Measurements from ENCODE around the gene PGGHG. TPM values are rescaled to one million over a fixed set of nuclear protein-coding genes. Genes with fewer than 3 reads are reported as not detected.

Gene PGGHG
- total RNA-seq, 1 experiment from 2014 or later: 12.4 TPM

GRCh38 chr11:299081-299891 lies 10.4 kb downstream of the PGGHG start, which contains the start of gene IFITM5:
Gene IFITM5 (minus strand): TSS chr11:299526. CDS start chr11:299490, 36 bp downstream.
- ChIA-PET POLR2A (ENCODE audit: unreplicated experiment) (no interaction called here), CTCF (no interaction called here)
- Histone ChIP-seq H3K9ac (ENCODE audit: low read length) (no peak within 1 kb of the TSS), H3K4me3 (ENCODE audit: low read length) (no peak within 1 kb of the TSS), H3K9me2 (replicated peaks; ENCODE audit: low read length) (no peaks in the 10 kb centered on the region), H3K27ac (ENCODE audit: low read length) (no peak within 1 kb of the TSS), H3K9me3 (ENCODE audit: low read length) (no peaks in the 10 kb centered on the region), H3K4me2 (ENCODE audit: low read length) (no peak within 1 kb of the TSS), H4K20me1 (ENCODE audit: low read length) (no peaks in the 10 kb centered on the region), H3K79me2 (ENCODE audit: low read length) (no peaks in the 10 kb centered on the region), H3K4me1 (ENCODE audit: insufficient read depth, low read length) (no peaks in the 10 kb centered on the region), H3K36me3 (ENCODE audit: low read depth, low read length) (no peaks in the 10 kb centered on the region), H2AFZ (ENCODE audit: low read length) (no peak within 1 kb of the TSS), H3F3A (ENCODE audit: low read length, unreplicated experiment) (no peaks in the 10 kb centered on the region), H3K27me3 (ENCODE audit: low read length) (no peaks in the 10 kb centered on the region)
- no peak for TF ChIP-seq EZH2phosphoT487 (IDR thresholded peaks at IDR 0.05; ENCODE audit: borderline replicate concordance, low read length)
- TF ChIP-seq EZH2 (IDR thresholded peaks at IDR 0.05; ENCODE audit: low read length, unreplicated experiment): no peak
- no peak for TF ChIP-seq CTCF (conservative IDR thresholded peaks at IDR 0.05; ENCODE audit: low read depth, low read length)
- no peak for DNase-seq
- BruUV-seq (replicated peaks): no TSS peak
- intact Hi-C loops (cut with micrococcal nuclease): no loop called here
- no peak for ATAC-seq

- no peak for TF ChIP-seq EZH2phosphoT487 (IDR thresholded peaks at IDR 0.05; ENCODE audit: borderline replicate concordance, low read length)
- DNase-seq (no peak), ATAC-seq (no peak; the same call in 1 of the 2 replicates)
- no peak overlapping the region for H2AFZ ChIP-seq (ENCODE audit: low read length)
- no peaks in the 10 kb centered on the region for H3K79me2 ChIP-seq (ENCODE audit: low read length)
- intact Hi-C loops (cut with micrococcal nuclease): loop anchor here (10.0 kb wide), 1 partner anchor 145 kb away; the partner anchor contains the start of gene ANO9
- no peaks in the 10 kb centered on the region for H3K4me1 ChIP-seq (ENCODE audit: insufficient read depth, low read length)
- H3K9ac ChIP-seq (ENCODE audit: low read length): no peak overlapping the region
- no TSS peak for BruUV-seq (replicated peaks)
- no peak overlapping the region for H3K4me2 ChIP-seq (ENCODE audit: low read length)
- no peaks in the 10 kb centered on the region for H3K9me3 ChIP-seq (ENCODE audit: low read length)
- H3K4me3 ChIP-seq (ENCODE audit: low read length): no peak overlapping the region
- H3K27me3 ChIP-seq (ENCODE audit: low read length): no peaks in the 10 kb centered on the region
- ChIA-PET POLR2A (ENCODE audit: unreplicated experiment) (interaction anchor here (0.5 kb wide), 1 partner anchor 70 kb away, joined by 3 read pairs; no protein-coding TSS in a partner anchor), CTCF (no interaction called here)
- no peaks in the 10 kb centered on the region for H3K36me3 ChIP-seq (ENCODE audit: low read depth, low read length)
- H3F3A ChIP-seq (ENCODE audit: low read length, unreplicated experiment): no peaks in the 10 kb centered on the region
- no peaks in the 10 kb centered on the region for H4K20me1 ChIP-seq (ENCODE audit: low read length)
- no peaks in the 10 kb centered on the region for H3K9me2 ChIP-seq (replicated peaks; ENCODE audit: low read length)
- H3K27ac ChIP-seq (ENCODE audit: low read length): no peak overlapping the region
Measured at GRCh38 chr11:299951-300735, 11.2 kb downstream of the PGGHG start.

GRCh38 chr11:303363-303762 lies 14.4 kb downstream of the PGGHG start:
- Histone ChIP-seq H3K27ac (ENCODE audit: low read length) (no peak overlapping the region), H3K9ac (ENCODE audit: low read length) (no peak overlapping the region), H4K20me1 (ENCODE audit: low read length) (no peaks in the 10 kb centered on the region), H3K4me2 (ENCODE audit: low read length) (no peak overlapping the region), H3K79me2 (ENCODE audit: low read length) (no peaks in the 10 kb centered on the region), H3F3A (ENCODE audit: low read length, unreplicated experiment) (no peaks in the 10 kb centered on the region), H3K4me1 (ENCODE audit: insufficient read depth, low read length) (no peaks in the 10 kb centered on the region), H3K9me3 (ENCODE audit: low read length) (no peaks in the 10 kb centered on the region), H3K4me3 (ENCODE audit: low read length) (no peak overlapping the region), H2AFZ (ENCODE audit: low read length) (no peak overlapping the region), H3K27me3 (ENCODE audit: low read length) (no peaks in the 10 kb centered on the region), H3K36me3 (ENCODE audit: low read depth, low read length) (no peaks in the 10 kb centered on the region), H3K9me2 (replicated peaks; ENCODE audit: low read length) (no peaks in the 10 kb centered on the region)
- ChIA-PET POLR2A (ENCODE audit: unreplicated experiment) (no interaction called here), CTCF (no interaction called here)
- DNase-seq (no peak), ATAC-seq (no peak)
- intact Hi-C loops (cut with micrococcal nuclease): loop anchor here (10.0 kb wide), 1 partner anchor 141 kb away; the partner anchor contains the start of gene ANO9
- BruUV-seq (replicated peaks): no TSS peak
- TF ChIP-seq CTCF (conservative IDR thresholded peaks at IDR 0.05; ENCODE audit: low read depth, low read length) (no peak), EZH2 (IDR thresholded peaks at IDR 0.05; ENCODE audit: low read length, unreplicated experiment) (no peak), EZH2phosphoT487 (IDR thresholded peaks at IDR 0.05; ENCODE audit: borderline replicate concordance, low read length) (no peak)

Measured in PC-3 (cell line).